GM12865 (cell line): Measurements from ENCODE around the gene ARID3B.

Experiments used
- DNase-seq: peaks from one replicate; pipeline ENCODE4 v3.0.0; 2010; ENCODE audit warnings: low read depth
- H3K4me3 ChIP-seq: 2 replicates; pipeline ENCODE4 v1.5.1; 2011; ENCODE audit warnings: mild to moderate bottlenecking, low read depth, low read length, control low read depth
- TF ChIP-seq, protein P1 (sequence below): IDR thresholded peaks from 2 replicates; pipeline ENCODE4 v1.5.1; 2011; ENCODE audit warnings: low read length, control low read depth, low read depth, inconsistent platforms; ENCODE audit not compliant: insufficient read depth; ENCODE audit errors: missing control alignments

ARID3B gene

DNA sequence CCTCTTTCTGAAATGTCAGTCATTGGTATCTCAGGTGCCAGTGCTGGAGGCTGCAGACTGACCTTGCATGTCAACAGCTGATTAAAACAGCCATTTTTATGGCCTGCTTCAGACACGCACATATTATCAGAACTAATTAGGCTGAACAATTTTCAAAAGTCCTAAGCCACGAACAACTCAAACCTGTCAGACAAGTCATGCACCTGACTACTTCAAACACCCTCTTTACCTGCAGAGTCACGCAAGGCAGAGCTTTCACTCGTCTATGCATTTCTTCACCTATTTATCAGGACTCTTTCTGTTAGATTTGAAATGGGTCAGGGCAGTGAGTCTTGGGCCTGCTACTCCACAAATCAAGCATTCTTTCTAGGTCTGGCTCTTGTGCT, 101.3 kb downstream of the ARID3B start:
- TF ChIP-seq, protein P1, sequence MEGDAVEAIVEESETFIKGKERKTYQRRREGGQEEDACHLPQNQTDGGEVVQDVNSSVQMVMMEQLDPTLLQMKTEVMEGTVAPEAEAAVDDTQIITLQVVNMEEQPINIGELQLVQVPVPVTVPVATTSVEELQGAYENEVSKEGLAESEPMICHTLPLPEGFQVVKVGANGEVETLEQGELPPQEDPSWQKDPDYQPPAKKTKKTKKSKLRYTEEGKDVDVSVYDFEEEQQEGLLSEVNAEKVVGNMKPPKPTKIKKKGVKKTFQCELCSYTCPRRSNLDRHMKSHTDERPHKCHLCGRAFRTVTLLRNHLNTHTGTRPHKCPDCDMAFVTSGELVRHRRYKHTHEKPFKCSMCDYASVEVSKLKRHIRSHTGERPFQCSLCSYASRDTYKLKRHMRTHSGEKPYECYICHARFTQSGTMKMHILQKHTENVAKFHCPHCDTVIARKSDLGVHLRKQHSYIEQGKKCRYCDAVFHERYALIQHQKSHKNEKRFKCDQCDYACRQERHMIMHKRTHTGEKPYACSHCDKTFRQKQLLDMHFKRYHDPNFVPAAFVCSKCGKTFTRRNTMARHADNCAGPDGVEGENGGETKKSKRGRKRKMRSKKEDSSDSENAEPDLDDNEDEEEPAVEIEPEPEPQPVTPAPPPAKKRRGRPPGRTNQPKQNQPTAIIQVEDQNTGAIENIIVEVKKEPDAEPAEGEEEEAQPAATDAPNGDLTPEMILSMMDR, result no peak
- DNase-seq, result no peak
- no peak overlapping the region for H3K4me3 ChIP-seq

DNA sequence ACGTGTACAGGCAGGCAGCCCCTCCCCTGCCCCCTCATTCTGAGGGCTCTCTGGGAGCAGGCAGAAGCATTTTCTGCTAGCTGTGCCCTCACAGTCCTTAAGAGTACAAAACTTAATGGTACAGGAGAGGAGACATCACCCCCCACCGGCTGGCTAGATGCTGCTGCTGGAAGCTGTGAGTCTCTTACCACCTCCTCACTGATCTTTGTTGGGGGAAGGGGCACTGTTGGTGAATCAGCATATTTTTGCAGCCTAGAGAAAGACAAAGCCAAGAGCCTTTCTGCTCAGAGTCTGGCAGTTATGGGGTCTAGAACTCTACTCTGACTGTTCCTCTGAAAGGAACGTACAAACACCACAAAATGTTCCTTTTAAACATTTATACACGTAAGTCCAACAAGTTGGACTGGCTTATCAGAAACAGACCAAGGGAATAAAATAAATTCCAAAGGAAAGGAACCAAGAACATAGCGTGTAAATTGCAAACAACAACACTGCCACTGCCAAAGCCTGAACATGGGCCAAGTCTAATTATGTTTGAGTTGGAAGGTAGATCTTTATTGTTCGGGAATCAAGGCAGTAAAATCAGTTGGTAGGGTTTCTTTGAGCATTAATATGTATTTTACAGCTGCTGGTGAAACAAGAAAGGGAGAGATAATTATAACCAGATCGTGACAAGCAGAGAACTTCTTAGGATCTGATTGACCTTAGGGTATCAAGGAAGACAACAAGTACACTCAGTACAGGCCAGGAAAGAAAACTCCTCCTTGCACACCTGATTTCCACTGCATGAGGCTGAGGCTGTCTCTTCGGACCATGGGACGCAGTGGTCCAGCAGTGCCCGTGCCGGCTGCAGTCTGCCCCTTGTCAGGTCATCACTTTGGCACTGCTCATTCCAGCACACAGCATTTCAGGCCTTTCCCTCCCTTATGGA, 102.0 kb downstream of the ARID3B start:
- H3K4me3 ChIP-seq, result no peak overlapping the region
- no peak for DNase-seq
- TF ChIP-seq, protein P1, result no peak

DNA sequence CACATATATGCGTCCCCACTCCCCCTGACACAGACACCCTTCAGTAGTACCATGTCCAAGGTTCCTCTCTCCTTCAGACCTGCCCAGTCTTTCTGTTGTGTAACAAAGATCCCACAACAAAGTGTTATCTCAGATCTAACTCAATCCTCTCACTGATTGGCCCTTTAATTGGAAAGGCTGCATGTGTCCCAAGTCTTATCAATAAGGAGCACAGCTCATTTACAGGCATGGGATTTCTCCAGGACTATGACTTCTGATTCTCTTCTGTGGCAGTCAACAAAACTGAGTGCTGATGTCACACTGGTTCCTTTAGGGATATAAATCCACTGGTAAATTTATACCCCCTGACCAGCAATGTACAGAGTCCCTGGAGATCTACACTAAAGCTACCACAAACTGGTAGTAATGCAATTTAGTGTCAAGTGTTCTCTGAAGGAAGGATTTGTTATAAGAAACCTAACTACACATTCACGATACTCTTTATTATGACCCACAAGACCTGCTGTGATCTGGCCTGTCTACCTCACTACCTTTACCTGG, 102.7 kb downstream of the ARID3B start:
- no peak overlapping the region for H3K4me3 ChIP-seq
- DNase-seq, result no peak
- TF ChIP-seq, protein P1, result no peak

DNA sequence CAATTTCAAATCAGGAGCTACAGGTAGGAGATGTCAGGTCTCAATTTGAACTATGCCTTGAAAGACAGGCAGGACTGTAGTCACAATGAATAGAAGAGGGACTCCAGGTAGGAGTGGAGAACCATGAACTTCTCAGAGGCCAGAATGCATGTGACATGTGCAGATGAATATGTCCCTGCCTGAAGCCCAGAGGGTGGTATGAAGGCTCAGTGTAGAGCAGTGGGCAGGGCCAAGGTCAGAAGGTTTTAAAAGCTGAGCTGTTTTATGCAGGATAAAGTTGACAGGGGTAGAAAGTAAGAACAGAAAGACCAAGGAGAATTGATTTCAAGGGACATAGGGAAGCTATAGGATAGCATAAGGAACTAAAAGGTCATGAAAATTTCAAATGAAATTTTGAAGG, 105.5 kb downstream of the ARID3B start:
- TF ChIP-seq, protein P1, result no peak
- no peak overlapping the region for H3K4me3 ChIP-seq
- no peak for DNase-seq
